A549 (cell line): Measurements from ENCODE around the gene GMDS.

ENCODE experiments used
- CEBPB ChIP-seq, 2 experiments: fragments of >200 bp in 1 of 2; sonication (Bioruptor Twin) in 1 of 2; formaldehyde crosslinking in 1 of 2; IDR thresholded peaks; 2 replicates each; pipeline ENCODE4 v1.6.1; 2012 to 2016
- CTCF ChIP-seq: fragments of >200 bp; sonication (Bioruptor Twin); formaldehyde crosslinking; IDR thresholded peaks from 3 replicates; pipeline ENCODE4 v1.5.1; 2016
- EP300 ChIP-seq, 2 experiments: fragments of >200 bp; sonication (Bioruptor Twin); formaldehyde crosslinking; IDR thresholded peaks; 2 replicates in 1 of 2; 3 replicates in 1 of 2; pipeline ENCODE4 v1.6.1; 2016 to 2017
- MYC ChIP-seq: IDR thresholded peaks from 2 replicates; pipeline ENCODE4 v1.6.1; 2012; ENCODE audit warnings: mild to moderate bottlenecking, inconsistent platforms, low read length, improper control_type of control experiment, borderline replicate concordance
- POLR2A ChIP-seq: IDR thresholded peaks from 2 replicates; pipeline ENCODE4 v1.6.1; 2012; ENCODE audit warnings: mild to moderate bottlenecking, low read length
- POLR2AphosphoS2 ChIP-seq: conservative IDR thresholded peaks from 2 replicates; pipeline ENCODE4 v1.6.1; 2012; ENCODE audit warnings: low read length, improper control_type of control experiment, inconsistent platforms
- RCOR1 ChIP-seq: fragments of 150-350 bp; IDR thresholded peaks from 2 replicates; pipeline ENCODE4 v1.6.1; 2014; ENCODE audit warnings: antibody characterized with exemption, low read length, low read depth
- SMC3 ChIP-seq: fragments of >200 bp; sonication (Bioruptor Twin); formaldehyde crosslinking; IDR thresholded peaks from 3 replicates; pipeline ENCODE4 v1.6.1; 2018; ENCODE audit warnings: inconsistent platforms
- ZFP36 ChIP-seq: fragments of 450-650 bp; IDR thresholded peaks from 2 replicates; pipeline ENCODE4 v1.6.1; 2014; ENCODE audit warnings: borderline replicate concordance; ENCODE audit not compliant: partially characterized antibody

- no peak for TF ChIP-seq CEBPB (IDR thresholded peaks at IDR 0.05)
- no peak for TF ChIP-seq POLR2AphosphoS2
- TF ChIP-seq RCOR1, result no peak
- no peak for TF ChIP-seq CTCF
- no peak for TF ChIP-seq EP300 (IDR thresholded peaks at IDR 0.05)
- TF ChIP-seq SMC3, result no peak
- TF ChIP-seq ZFP36, result no peak
- no peak for TF ChIP-seq MYC
- no peak for TF ChIP-seq POLR2A
These were observed 626.2 kb downstream of the GMDS start for GRCh38 chr6:1619098-1619672.
